Activated CD8-positive, alpha-beta memory T cell treated with anti-CD3 and anti-CD28 coated beads for 48 hours (primary cell): ENCODE data around the gene SLC36A1.
"Not testable (repeated sequence)": the region's sequence is repeated elsewhere in the genome, so short reads cannot be mapped to it uniquely, and the experiment has no call there.

Experiments used
- DNase-seq, 3 experiments: peaks; one replicate each; pipeline ENCODE4 v3.0.0-alpha.2; 2020; ENCODE audit warnings: low read depth in 2 of 3, low spot score in 2 of 3

Gene SLC36A1

DNA sequence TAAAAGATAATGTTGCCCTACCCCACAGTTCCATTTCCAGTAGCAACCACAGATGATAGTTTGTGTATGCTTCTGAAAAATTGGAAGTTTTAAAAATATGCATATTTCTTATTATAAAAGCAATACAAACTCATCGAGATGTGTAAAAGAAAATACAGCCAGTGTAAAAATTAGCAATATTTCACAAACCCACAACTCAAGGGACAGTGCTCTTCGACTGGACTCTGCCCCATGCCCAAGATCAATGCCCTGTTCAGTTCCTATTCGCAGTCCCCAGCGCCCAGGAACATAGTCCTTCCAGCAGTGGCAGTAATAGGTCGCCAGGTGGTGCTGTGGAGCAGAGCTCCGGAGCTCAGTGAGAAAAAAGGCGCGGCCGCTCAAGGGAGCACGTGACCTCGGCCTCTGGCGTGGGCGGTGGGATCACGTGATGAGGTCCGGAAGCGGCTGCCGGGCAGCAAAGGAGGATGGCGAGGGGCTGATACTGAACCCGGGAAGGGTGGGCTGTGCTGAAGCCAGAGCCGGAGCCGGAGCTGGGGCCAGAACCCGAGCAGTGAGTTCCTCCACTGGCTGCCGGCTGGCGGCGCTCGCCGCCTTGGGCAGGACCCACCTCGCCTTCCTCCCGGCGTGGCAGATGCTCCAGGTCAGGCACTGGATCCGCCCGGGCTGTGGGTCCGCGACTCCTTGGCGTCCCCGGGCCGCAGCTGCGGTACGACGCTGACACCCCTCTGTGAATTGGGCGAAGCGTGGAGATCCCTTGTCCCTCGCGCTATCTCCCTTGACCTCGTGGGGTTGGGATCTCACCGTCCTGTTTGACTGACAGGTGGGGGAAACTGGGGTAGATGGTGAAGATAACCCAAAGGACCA lies at the start of gene SLC36A1:
SLC36A1 (plus strand) TSS at position 430 of the 864 bp plus-strand sequence. CDS start 11,190 bp downstream, outside the sequence.
- DNase-seq = peak; percentile 91 to 97 (median 97)

DNA sequence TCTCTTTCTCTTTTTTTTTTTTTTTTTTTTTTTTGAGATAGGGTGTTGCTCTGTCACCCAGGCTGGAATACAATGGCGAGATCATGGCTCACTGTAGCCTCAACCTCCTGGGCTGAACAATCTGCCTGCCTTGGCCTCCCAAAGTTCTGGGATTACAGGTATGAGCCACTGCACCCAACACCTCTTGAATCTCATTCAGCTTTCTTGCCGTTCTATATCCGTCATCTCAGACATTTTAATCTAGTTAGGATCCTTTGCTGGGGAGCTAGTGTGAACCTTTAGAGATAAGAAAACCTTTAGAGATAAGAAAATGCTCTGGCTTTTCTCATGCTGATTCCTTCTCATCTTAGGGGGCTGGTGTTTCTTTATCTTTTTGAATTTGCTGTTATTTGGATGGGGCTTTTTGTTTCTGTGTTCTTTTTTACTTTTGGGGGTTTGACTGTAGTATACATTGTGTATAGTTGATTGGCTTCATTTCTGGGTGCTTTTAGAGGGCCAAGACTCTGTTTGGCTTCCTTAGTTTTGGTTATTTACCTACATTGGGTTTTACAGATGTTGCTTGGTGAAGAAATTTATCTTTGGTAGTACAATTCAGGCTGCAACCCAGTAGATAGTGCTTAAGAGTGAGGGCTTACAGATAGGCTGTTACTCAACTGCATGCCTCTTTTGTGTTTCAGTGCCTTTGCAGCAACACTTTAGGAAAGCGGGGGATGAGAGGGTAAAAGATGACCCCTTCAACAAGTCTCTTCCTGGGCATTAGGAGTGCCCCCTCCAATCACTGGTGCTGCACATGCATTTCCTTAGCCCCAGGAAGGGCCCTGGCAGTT lies 41.9 kb upstream of the SLC36A1 start:
- no peak for DNase-seq

- DNase-seq = no peak
Measured at GRCh38 chr5:151406322-151406947, 41.0 kb upstream of the SLC36A1 start.

DNA sequence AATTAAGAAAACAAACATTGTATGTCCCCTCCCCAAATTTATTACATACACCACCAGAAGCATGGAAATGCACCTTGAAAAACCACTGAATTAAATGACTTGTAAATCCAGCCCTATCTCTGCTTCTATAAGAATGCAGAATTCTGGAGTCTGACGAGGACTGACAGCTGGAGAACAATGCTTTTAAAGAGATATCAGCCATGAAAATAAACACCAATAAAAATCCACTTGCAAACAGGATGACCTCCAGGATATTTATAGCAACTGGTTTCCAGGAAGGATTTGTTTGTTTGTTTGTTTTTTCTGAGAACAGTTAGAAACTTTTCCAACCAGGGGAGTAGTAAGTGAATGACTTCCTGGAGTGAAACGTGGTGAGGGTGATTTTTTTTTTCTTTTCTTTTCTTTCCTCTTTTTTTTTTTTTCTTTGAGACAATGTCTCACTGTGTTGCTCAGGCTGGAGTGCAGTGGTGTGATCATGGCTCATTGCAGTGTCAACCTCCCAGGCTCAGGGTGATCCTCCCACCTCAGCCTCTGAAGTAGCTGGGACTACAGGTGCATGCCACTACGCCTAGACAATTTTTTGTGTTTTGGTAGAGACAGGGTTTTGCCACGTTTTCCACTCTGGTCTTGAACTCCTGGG lies 38.7 kb upstream of the SLC36A1 start:
- DNase-seq = no peak

GRCh38 chr5:151413800-151414199 lies 33.6 kb upstream of the SLC36A1 start:
- no peak for DNase-seq

DNA sequence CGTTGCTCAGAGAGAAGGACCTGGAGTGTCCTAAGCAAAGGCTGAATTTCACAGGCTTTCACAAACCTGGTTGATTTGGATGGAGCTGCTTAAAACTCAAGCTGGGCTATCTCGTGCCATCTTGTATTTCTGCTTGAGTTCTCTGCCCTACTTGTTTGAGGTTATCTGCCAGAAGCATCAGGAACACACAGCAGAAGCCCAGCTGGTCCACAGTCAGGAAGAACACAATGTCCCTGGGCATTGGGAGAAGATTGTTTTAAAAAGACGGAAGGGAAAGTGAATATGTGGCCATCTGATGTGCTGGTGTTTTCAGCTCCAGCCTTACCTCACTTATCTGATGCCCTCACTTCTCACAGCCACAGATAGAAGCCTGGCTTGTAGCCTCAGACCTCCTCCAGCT lies 32.9 kb upstream of the SLC36A1 start:
- no peak for DNase-seq

DNA sequence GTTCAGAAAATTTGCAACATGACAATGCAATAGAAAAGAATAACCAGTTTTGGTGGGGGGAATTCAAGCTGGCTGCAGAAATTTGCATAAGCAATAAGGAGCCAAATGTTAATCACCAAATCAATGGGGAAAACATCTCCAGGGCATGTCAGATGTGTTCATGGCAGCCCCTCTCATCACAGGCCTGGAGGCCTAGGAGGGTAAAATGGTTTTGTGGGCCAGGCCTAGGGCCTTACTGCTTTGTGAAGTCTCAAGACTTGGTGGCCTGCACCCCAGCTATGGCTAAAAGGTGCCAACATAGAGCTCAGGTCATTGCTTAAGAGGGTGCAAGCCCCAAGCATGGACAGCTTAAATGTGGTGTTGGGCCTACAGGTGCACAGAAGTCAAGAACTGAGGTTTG lies 29.7 kb upstream of the SLC36A1 start:
- DNase-seq = no peak

DNA sequence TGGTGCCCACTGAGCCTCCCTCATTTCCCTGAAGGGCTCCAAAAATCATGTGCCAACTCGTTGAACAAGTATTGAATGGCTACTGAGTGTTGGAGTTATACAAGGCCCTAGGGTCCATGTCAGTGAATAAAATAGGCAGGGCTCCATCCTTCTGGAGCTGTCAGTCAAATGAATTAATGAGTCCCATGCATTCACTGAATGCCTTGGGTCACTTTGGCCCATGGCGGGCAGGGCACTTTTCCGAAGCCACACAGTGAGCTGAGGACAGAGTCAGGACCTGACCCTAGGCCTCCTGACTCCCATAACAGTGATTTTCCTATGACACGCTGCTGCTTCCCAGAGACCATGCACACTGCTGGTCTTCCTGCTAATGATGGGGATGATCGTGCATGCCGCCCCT lies 27.3 kb upstream of the SLC36A1 start:
- no peak for DNase-seq

GRCh38 chr5:151424892-151425523 lies 22.4 kb upstream of the SLC36A1 start:
- no peak for DNase-seq

DNA sequence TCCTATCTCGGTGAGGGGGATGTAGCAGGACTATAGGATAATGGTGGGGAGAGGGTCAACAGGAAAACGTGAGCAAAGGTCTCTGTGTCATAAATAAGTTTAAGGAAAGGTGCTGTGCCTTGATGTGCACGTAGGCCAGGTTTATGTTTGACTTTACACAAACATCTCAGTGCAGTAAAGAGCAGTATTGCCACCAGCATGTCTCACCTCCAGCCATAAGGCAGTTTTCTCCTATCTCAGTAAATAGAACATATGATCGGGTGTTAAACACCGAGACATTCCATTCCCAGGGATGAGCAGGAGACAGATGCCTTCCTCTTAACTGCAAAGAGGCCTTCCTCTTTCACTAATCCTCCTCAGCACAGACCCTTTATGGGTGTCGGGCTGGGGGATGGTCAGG lies 21.1 kb upstream of the SLC36A1 start:
- not testable (repeated sequence) for DNase-seq

GRCh38 chr5:151427258-151427657 lies 20.1 kb upstream of the SLC36A1 start:
- DNase-seq = no peak

DNA sequence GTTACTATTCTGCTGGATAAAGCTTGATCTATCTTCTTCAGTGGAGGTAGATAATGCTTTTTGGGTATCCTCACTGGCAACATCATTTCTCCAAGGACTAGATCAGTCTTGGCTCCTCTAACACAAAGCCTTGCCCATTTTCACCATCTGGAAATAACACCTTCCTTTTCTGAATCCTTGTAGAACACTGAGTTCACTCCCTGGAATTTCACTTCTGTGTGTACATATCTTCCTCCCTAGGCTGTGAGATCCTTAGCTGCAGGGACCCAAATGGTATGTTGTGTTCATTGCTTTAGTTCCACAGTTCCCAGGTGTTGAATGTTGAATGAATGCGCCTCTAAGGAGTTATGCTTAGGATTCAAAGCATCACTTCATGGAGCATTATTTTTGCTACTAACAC lies 16.7 kb upstream of the SLC36A1 start:
- DNase-seq = no peak

DNA sequence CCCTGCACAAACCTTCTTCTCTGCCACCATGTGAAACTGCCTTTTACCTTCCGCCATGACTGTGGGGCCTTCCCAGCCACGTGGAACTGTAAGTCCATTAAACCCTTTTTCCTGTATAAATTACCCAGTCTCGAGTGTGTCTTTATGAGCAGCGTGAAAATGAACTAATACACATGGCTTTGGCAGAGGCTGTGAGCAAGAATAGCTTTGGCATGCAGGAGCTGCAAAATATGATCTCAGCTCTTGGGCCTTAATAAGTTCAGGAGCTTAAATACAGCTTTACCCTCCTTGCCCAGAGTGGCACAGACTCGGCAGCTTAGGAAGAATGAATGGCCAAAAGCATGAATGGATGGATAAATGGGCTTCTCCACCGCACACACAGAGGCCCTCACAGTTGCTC lies 15.7 kb upstream of the SLC36A1 start:
- DNase-seq = no peak

- no peak for DNase-seq
Measured at GRCh38 chr5:151432210-151432609, 15.2 kb upstream of the SLC36A1 start.

DNA sequence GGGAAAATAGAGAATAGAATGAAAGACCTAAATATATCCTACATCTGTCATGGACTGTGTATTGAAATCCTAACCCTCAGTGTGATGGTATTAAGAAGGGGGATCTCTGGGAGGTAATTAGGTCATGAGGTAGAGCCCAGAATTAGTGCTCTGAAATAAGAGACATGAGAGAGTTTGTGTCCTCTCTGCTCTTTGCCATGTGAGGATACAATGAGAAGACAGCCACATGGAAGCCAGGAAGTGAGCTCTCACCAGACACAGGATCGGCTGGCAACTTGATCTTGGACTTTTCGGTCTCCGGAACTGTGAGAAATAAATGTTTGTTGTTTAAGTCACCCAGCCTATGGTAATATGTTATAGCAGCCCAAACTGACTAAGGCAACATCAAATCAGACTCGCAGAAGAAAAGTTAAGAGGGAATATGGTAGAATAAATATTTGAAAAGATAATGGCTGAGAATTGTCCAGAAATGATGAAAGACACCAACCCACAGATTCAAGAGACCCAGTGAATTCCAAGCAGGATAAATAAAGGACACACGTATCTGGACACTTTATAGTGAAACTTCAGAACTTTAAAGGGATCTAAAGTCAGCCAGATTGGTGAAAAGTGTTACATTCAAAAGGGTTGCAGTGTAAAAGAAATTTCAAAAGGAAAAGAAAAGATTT lies 12.7 kb upstream of the SLC36A1 start:
- no peak for DNase-seq

DNA sequence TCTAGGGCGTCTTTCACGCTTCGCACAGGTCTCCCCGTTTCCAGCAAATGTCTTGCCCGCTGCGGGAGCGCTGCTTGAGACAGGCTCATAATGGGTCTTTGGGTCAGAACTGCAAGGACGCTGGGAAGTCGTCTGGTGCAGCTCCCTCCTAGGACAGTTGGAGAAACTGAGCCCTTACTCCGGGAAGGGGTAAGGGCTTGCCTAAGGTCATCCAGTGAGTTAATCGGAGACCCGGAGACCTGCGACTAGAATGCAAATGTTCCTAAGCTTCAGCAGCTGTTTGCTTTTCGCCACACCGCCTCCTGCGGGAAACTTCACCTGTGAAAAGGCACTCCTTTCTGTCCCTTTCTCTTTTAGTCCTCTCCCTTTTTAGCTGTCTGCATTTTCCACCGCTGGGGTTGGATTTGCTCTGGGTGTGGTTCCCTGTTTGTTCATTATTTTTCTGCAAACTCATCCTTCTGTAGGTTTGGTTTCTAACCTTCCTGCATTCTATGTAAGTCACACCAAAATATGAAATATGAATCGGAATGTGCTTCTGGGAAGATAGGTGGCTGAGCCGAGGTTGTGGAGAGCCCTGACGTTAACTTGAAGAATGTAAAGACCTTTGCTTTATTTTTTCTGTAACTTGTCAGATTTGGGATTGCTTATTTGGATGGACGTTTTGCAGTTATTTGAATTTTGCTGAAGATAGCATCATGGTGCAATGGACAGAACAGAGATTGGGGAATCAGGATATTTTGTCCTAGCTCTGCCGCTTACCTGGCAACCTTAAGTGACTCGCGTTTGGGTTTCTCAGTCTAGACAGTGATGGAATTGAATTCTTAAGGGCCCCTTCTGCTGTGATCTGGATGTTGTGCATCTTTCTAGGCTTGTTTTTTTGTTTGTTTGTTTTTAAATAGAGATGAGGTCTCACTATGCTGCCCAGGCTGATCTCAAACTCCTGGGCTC lies 909 bp downstream of the SLC36A1 start:
- peak in 2 of 3 experiments; percentile 3 to 15 for DNase-seq

DNA sequence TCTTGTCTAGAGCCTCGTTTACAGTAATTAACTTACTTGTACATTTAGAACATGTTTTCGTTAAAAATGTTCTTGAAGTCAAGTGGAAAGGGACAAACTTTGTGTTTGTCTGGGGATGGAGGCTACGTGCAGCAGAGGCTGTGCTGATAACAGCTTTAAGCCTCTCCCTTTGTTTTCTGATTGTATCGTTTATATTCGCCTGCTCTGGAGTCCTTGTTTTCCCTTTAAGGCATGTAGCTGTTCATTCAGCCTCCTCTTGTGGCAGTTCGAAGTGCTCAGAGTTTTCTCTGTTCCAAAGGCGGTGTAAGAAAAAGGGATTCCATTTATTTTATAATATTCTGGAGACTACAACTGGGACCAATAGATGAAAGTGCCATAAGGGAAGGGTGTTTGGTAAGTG lies 1.9 kb downstream of the SLC36A1 start:
- no peak for DNase-seq

DNA sequence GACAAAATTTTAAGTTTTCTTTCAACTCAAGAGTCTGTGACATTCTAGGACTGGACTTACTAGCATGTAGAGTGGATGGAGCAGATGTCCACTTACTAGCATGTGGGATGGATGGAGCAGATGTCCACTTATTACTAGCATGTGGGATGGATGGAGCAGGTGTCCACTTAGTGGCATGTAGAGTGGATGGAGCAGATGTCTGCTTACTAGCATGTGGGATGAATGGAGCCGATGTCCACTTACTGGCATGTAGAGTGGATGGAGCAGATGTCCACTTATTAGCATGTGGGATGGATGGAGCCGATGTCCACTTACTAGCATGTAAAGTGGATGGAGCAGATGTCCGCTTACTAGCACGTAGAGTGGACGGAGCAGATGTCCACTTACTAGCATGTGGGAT lies 2.4 kb downstream of the SLC36A1 start:
- no peak for DNase-seq

- no peak for DNase-seq
Measured at GRCh38 chr5:151450605-151451004, 3.2 kb downstream of the SLC36A1 start.
